ENCODE data around the gene ANKRD17.

The ANKRD17 gene

DNA sequence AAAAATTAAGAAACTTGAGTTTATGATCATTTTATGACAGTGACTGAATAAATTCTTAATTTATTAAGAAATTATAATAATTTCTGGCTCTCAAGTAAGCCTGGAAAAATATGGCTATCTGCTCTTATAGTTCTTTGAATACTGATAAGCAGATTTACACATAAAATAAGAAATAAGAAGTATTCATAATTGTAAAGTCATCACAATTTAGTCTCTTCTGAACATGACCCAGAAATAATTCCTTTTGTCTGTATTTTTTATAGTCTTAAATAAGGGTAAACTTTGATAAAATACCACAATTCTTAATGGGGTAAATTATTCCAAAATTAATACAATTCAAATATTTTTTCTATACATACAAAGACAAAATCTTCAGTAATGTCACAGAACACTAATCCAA lies 72.7 kb downstream of the ANKRD17 start:
- Histone ChIP-seq H3K4me1 (ENCODE audit: control insufficient read depth, insufficient read depth, low read length) (no peaks in the 10 kb centered on the region), H3K36me3 (ENCODE audit: control insufficient read depth in 2 of 2, insufficient read depth in 1 of 2, low read length in 2 of 2) (no peaks in the 10 kb centered on the region; a peak in 1 of 3 replicates), H3K27ac (ENCODE audit: extremely low read depth, low read depth, low read length) (no peak overlapping the region), H3K4me3 (ENCODE audit: low read depth, low read length) (no peak overlapping the region), H3K9me3 (ENCODE audit: control insufficient read depth, insufficient read depth, low read depth, low read length) (no peaks in the 10 kb centered on the region)
- ChIA-PET POLR2A (no interaction called here), CTCF (no interaction called here)
- TF ChIP-seq ZNF16 (tag by site-specific recombination; IDR thresholded peaks at IDR 0.05; ENCODE audit: low read depth) (no peak), ZNF416 (tag by site-specific recombination; IDR thresholded peaks at IDR 0.05) (no peak), GLI4 (tag by site-specific recombination; IDR thresholded peaks at IDR 0.05) (no peak), SP2 (tag by site-specific recombination; IDR thresholded peaks at IDR 0.05) (no peak), ZNF549 (tag by site-specific recombination; IDR thresholded peaks at IDR 0.05) (no peak), ZNF155 (tag by site-specific recombination; IDR thresholded peaks at IDR 0.05) (no peak), ZFP37 (tag by site-specific recombination; IDR thresholded peaks at IDR 0.05) (no peak), WT1 (tag by site-specific recombination; IDR thresholded peaks at IDR 0.05) (no peak), ZFHX2 (tag by site-specific recombination; conservative IDR thresholded peaks at IDR 0.05) (no peak), ZNF791 (tag by site-specific recombination; IDR thresholded peaks at IDR 0.05) (no peak), ZNF701 (tag by site-specific recombination; IDR thresholded peaks at IDR 0.05) (no peak), OSR2 (tag by site-specific recombination; IDR thresholded peaks at IDR 0.05) (no peak), ZNF48 (tag by site-specific recombination; IDR thresholded peaks at IDR 0.05) (no peak), IKZF3 (tag by site-specific recombination; IDR thresholded peaks at IDR 0.05) (no peak)
- TF ChIP-seq, protein P1, sequence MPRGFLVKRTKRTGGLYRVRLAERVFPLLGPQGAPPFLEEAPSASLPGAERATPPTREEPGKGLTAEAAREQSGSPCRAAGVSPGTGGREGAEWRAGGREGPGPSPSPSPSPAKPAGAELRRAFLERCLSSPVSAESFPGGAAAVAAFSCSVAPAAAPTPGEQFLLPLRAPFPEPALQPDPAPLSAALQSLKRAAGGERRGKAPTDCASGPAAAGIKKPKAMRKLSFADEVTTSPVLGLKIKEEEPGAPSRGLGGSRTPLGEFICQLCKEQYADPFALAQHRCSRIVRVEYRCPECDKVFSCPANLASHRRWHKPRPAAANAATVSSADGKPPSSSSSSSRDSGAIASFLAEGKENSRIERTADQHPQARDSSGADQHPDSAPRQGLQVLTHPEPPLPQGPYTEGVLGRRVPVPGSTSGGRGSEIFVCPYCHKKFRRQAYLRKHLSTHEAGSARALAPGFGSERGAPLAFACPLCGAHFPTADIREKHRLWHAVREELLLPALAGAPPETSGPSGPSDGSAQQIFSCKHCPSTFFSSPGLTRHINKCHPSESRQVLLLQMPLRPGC (tag by site-specific recombination; IDR thresholded peaks at IDR 0.05): no peak
- TF ChIP-seq, protein P2, sequence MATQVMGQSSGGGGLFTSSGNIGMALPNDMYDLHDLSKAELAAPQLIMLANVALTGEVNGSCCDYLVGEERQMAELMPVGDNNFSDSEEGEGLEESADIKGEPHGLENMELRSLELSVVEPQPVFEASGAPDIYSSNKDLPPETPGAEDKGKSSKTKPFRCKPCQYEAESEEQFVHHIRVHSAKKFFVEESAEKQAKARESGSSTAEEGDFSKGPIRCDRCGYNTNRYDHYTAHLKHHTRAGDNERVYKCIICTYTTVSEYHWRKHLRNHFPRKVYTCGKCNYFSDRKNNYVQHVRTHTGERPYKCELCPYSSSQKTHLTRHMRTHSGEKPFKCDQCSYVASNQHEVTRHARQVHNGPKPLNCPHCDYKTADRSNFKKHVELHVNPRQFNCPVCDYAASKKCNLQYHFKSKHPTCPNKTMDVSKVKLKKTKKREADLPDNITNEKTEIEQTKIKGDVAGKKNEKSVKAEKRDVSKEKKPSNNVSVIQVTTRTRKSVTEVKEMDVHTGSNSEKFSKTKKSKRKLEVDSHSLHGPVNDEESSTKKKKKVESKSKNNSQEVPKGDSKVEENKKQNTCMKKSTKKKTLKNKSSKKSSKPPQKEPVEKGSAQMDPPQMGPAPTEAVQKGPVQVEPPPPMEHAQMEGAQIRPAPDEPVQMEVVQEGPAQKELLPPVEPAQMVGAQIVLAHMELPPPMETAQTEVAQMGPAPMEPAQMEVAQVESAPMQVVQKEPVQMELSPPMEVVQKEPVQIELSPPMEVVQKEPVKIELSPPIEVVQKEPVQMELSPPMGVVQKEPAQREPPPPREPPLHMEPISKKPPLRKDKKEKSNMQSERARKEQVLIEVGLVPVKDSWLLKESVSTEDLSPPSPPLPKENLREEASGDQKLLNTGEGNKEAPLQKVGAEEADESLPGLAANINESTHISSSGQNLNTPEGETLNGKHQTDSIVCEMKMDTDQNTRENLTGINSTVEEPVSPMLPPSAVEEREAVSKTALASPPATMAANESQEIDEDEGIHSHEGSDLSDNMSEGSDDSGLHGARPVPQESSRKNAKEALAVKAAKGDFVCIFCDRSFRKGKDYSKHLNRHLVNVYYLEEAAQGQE (tag by site-specific recombination; IDR thresholded peaks at IDR 0.05): no peak
- TF ChIP-seq, protein P3, sequence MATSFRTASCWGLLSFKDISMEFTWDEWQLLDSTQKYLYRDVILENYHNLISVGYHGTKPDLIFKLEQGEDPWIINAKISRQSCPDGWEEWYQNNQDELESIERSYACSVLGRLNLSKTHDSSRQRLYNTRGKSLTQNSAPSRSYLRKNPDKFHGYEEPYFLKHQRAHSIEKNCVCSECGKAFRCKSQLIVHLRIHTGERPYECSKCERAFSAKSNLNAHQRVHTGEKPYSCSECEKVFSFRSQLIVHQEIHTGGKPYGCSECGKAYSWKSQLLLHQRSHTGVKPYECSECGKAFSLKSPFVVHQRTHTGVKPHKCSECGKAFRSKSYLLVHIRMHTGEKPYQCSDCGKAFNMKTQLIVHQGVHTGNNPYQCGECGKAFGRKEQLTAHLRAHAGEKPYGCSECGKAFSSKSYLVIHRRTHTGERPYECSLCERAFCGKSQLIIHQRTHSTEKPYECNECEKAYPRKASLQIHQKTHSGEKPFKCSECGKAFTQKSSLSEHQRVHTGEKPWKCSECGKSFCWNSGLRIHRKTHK (tag by site-specific recombination; IDR thresholded peaks at IDR 0.05): no peak

DNA sequence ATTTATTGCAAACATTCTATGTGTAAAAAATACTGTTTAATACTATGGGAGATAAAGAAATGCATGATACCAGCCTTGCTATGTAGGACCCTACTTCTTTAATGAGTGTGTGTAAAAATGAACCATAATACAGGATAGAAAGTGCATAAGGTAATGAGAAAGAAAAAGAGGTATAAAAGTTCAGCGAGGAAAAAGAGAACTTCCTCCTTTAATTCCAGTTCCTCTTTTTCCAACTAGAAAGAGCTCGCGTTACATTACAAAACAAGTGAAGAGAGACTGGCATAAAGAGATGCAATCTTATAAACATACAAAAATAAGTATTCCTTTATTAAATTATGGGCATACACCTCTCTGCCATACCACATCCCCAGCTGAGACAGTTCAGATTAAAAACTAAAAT lies 77.4 kb downstream of the ANKRD17 start:
- Histone ChIP-seq H3K36me3 (ENCODE audit: control insufficient read depth in 2 of 2, insufficient read depth in 1 of 2, low read length in 2 of 2) (peaks cover 0 to 10% of the 10 kb centered on the region in 2 experiments; a peak in 1 of 3 replicates), H3K4me1 (ENCODE audit: control insufficient read depth, insufficient read depth, low read length) (peaks cover 6% of the 10 kb centered on the region), H3K9me3 (ENCODE audit: control insufficient read depth, insufficient read depth, low read depth, low read length) (no peaks in the 10 kb centered on the region), H3K27ac (ENCODE audit: extremely low read depth, low read depth, low read length) (no peak overlapping the region), H3K4me3 (ENCODE audit: low read depth, low read length) (no peak overlapping the region)
- ChIA-PET CTCF (no interaction called here), POLR2A (no interaction called here)
- no peak for TF ChIP-seq HOXC10 (CRISPR knock-in tag; IDR thresholded peaks at IDR 0.05)
- TF ChIP-seq ZBTB1 (tag by site-specific recombination; IDR thresholded peaks at IDR 0.05): no peak
- no peak for TF ChIP-seq TRIM28 (IDR thresholded peaks at IDR 0.05; ENCODE audit: borderline replicate concordance, low read length)
- TF ChIP-seq ZNF530 (tag by site-specific recombination; IDR thresholded peaks at IDR 0.05; ENCODE audit: low read depth): no peak
- TF ChIP-seq ZNF501 (tag by site-specific recombination; IDR thresholded peaks at IDR 0.05): no peak
- TF ChIP-seq PRDM1 (tag by site-specific recombination; IDR thresholded peaks at IDR 0.05): no peak
- TF ChIP-seq IKZF3 (tag by site-specific recombination; IDR thresholded peaks at IDR 0.05): no peak
- no peak for TF ChIP-seq BCL11A (tag by site-specific recombination; IDR thresholded peaks at IDR 0.05; ENCODE audit: low read depth)
